ENCODE data around the gene MDFI.

DNA sequence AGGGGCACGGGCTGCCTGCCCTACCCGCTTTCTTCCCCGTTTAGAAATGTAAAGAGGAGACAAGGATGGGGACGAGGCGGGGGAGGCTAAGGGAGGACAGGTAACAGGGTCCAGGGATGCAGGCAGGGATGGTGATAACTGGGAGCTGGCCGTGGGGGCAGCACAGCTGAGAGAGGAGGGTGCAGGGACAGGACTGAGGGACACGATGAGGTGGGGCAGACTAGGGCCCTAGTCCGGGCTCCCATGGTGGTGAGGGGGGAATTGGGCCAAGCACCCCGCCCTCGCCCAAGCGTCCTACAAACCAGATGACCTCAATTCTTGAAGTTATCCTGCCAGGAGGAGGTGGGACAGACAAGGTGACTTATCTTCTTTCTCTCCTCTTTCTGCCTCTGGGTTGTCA, 44.4 kb upstream of the MDFI start:
- TF ChIP-seq, protein P1, sequence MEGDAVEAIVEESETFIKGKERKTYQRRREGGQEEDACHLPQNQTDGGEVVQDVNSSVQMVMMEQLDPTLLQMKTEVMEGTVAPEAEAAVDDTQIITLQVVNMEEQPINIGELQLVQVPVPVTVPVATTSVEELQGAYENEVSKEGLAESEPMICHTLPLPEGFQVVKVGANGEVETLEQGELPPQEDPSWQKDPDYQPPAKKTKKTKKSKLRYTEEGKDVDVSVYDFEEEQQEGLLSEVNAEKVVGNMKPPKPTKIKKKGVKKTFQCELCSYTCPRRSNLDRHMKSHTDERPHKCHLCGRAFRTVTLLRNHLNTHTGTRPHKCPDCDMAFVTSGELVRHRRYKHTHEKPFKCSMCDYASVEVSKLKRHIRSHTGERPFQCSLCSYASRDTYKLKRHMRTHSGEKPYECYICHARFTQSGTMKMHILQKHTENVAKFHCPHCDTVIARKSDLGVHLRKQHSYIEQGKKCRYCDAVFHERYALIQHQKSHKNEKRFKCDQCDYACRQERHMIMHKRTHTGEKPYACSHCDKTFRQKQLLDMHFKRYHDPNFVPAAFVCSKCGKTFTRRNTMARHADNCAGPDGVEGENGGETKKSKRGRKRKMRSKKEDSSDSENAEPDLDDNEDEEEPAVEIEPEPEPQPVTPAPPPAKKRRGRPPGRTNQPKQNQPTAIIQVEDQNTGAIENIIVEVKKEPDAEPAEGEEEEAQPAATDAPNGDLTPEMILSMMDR (IDR thresholded peaks at IDR 0.05): no peak
- TF ChIP-seq POLR2A (IDR thresholded peaks at IDR 0.05): no peak
